Stimulated activated CD8-positive, alpha-beta memory T cell treated with anti-CD3 and anti-CD28 coated beads, Interleukin-2, amount 100 ng/mL, for 48 hours (primary cell): ENCODE measurements around the gene SPTBN2.
A peak's percentile ranks its signal among the peaks of the same experiment; 100 is the strongest.

Source experiments
- DNase-seq, 2 donors: peaks; one replicate each; pipeline ENCODE4 v3.0.0-alpha.2; 2020; ENCODE audit warnings: low read depth in 2 of 2

Gene SPTBN2

GRCh38 chr11:66728693-66729385 lies at the start of gene SPTBN2:
Gene SPTBN2 (minus strand): TSS chr11:66729216. CDS start chr11:66721240, 7,976 bp downstream.
- no peak for DNase-seq

- DNase-seq = no peak
Observed at GRCh38 chr11:66768818-66769217, 39.8 kb upstream of the SPTBN2 start.

GRCh38 chr11:66768088-66768521 lies 39.1 kb upstream of the SPTBN2 start:
- no peak for DNase-seq

- no peak for DNase-seq
Observed at GRCh38 chr11:66767666-66768065, 38.6 kb upstream of the SPTBN2 start.

- no peak for DNase-seq
Observed at GRCh38 chr11:66766681-66767080, 37.7 kb upstream of the SPTBN2 start.

GRCh38 chr11:66762088-66762487 lies 33.1 kb upstream of the SPTBN2 start:
- DNase-seq = no peak

GRCh38 chr11:66752148-66752547 lies 23.1 kb upstream of the SPTBN2 start:
- DNase-seq = no peak

- no peak for DNase-seq
Observed at GRCh38 chr11:66749091-66749490, 20.1 kb upstream of the SPTBN2 start.

GRCh38 chr11:66747480-66747879 lies 18.5 kb upstream of the SPTBN2 start:
- DNase-seq = no peak

GRCh38 chr11:66745356-66746235 lies 16.6 kb upstream of the SPTBN2 start:
- peak; percentile 24 to 38 for DNase-seq

- peak; percentile 81 to 85 for DNase-seq
Observed at GRCh38 chr11:66744485-66745355, 15.7 kb upstream of the SPTBN2 start.

- DNase-seq = no peak
Observed at GRCh38 chr11:66743271-66743968, 14.4 kb upstream of the SPTBN2 start.

GRCh38 chr11:66741153-66741552 lies 12.1 kb upstream of the SPTBN2 start:
- DNase-seq = no peak

GRCh38 chr11:66739983-66740382 lies 11.0 kb upstream of the SPTBN2 start:
- no peak for DNase-seq

- DNase-seq = no peak
Observed at GRCh38 chr11:66734215-66734614, 5.2 kb upstream of the SPTBN2 start.

GRCh38 chr11:66729447-66729846 lies 431 bp upstream of the SPTBN2 start:
- no peak for DNase-seq

GRCh38 chr11:66728038-66728692 lies 851 bp downstream of the SPTBN2 start:
- no peak for DNase-seq

- no peak for DNase-seq
Observed at GRCh38 chr11:66727282-66728037, 1.6 kb downstream of the SPTBN2 start.

GRCh38 chr11:66725647-66726046 lies 3.4 kb downstream of the SPTBN2 start:
- DNase-seq = no peak

GRCh38 chr11:66725114-66725513 lies 3.9 kb downstream of the SPTBN2 start:
- DNase-seq = no peak
